Skeletal muscle satellite cell (primary cell): ENCODE measurements around the gene MPRIP.

ENCODE experiments used
- H3K27me3 ChIP-seq: 2 replicates; pipeline ENCODE4 v1.7.0; 2013; ENCODE audit warnings: low read length; ENCODE audit not compliant: control insufficient read depth, insufficient read depth
- H3K36me3 ChIP-seq: 2 replicates; pipeline ENCODE4 v1.7.0; 2013; ENCODE audit warnings: mild to moderate bottlenecking, control low read depth, low read length; ENCODE audit not compliant: insufficient read depth
- H3K4me1 ChIP-seq: 2 replicates; pipeline ENCODE4 v1.7.0; 2013; ENCODE audit warnings: low read length; ENCODE audit not compliant: control insufficient read depth, insufficient read depth
- H3K4me2 ChIP-seq: 2 replicates; pipeline ENCODE4 v1.7.0; 2013; ENCODE audit warnings: mild to moderate bottlenecking, low read length
- H3K4me3 ChIP-seq: 2 replicates; pipeline ENCODE4 v1.7.0; 2013; ENCODE audit warnings: low read length
- H3K9ac ChIP-seq: 2 replicates; pipeline ENCODE4 v1.7.0; 2013; ENCODE audit warnings: mild to moderate bottlenecking, low read depth, low read length, moderate library complexity
- H3K9me3 ChIP-seq: replicated peaks from 2 replicates; pipeline ENCODE4 v1.7.0; 2013; ENCODE audit warnings: mild to moderate bottlenecking, control low read depth, low read length

Gene MPRIP

DNA sequence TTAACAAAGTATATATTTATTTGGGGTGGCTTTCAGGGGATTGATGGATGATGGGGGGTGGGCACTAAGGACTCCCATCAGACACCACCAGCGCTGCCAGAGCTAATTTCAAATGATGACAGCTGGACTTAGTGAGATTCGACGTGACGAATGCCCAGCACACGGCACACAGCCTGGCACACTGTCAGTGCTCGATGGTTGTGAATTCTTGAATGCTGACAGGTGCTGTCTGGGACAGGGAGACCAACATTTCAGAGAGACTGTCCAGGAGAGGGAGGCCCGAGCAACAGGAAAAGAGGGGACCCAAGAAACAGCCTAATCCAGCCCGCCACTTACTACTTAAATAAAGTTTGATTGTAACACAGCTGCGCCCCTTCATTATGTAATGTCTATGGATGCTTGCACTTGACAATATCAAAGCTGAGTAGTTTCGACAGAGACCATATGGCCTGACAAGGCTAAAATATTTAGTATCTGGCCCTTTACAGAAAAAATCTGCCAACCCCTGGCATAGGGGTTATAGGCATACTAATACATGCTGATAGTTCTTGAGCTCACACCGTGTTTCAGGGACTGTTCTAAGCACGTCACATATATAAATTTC is 6.2 kb upstream of the MPRIP start:
- Histone ChIP-seq H3K36me3 (no peaks in the 10 kb centered on the region), H3K4me1 (peaks cover 63% of the 10 kb centered on the region), H3K27me3 (no peaks in the 10 kb centered on the region), H3K9ac (peak overlapping the region; percentile 59), H3K4me3 (no peak overlapping the region), H3K9me3 (no peaks in the 10 kb centered on the region), H3K4me2 (peak overlapping the region; percentile 49)

GRCh38 chr17:17036524-17036998 is 5.7 kb upstream of the MPRIP start:
- H3K9me3 ChIP-seq, result no peaks in the 10 kb centered on the region
- H3K4me1 ChIP-seq, result peaks cover 63% of the 10 kb centered on the region
- H3K36me3 ChIP-seq, result no peaks in the 10 kb centered on the region
- H3K27me3 ChIP-seq, result no peaks in the 10 kb centered on the region
- peak overlapping the region; percentile 49 for H3K4me2 ChIP-seq
- H3K4me3 ChIP-seq, result peak overlapping the region; percentile 3
- peak overlapping the region; percentile 59 for H3K9ac ChIP-seq

GRCh38 chr17:17039911-17040310 is 2.3 kb upstream of the MPRIP start:
- Histone ChIP-seq H3K27me3 (no peaks in the 10 kb centered on the region), H3K36me3 (peaks cover 2% of the 10 kb centered on the region), H3K9ac (no peak overlapping the region), H3K9me3 (no peaks in the 10 kb centered on the region), H3K4me3 (no peak overlapping the region), H3K4me2 (no peak overlapping the region), H3K4me1 (peaks cover 43% of the 10 kb centered on the region)

DNA sequence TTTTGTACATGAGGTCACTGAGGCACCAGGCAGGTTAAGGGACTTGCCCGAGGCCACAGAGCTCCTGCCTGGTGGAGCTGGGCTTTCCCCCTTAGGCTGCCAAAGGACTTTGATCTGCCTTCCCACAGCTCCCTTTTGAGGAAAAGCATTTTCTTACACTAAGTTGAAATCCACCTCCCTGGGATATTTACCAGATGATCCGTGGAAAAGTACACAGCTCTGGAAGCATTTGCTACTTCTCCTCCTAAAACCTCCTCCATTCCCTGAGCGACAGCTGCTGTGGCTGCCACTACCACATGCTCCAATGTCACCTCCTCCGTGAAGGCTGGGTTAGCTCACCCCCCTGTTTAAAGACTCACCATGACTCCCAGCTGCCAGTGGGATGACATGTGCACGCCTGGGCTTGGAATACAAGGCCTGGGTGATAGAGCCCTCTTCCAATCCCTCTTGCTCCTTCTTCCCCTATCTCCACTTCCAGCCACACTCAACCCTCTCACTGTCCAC is 1.2 kb upstream of the MPRIP start:
- Histone ChIP-seq H3K4me1 (peaks cover 44% of the 10 kb centered on the region), H3K27me3 (no peaks in the 10 kb centered on the region), H3K4me2 (peak overlapping the region; percentile 94), H3K36me3 (peaks cover 4% of the 10 kb centered on the region), H3K9ac (peak overlapping the region; percentile 62), H3K9me3 (no peaks in the 10 kb centered on the region), H3K4me3 (peak overlapping the region; percentile 78)

DNA sequence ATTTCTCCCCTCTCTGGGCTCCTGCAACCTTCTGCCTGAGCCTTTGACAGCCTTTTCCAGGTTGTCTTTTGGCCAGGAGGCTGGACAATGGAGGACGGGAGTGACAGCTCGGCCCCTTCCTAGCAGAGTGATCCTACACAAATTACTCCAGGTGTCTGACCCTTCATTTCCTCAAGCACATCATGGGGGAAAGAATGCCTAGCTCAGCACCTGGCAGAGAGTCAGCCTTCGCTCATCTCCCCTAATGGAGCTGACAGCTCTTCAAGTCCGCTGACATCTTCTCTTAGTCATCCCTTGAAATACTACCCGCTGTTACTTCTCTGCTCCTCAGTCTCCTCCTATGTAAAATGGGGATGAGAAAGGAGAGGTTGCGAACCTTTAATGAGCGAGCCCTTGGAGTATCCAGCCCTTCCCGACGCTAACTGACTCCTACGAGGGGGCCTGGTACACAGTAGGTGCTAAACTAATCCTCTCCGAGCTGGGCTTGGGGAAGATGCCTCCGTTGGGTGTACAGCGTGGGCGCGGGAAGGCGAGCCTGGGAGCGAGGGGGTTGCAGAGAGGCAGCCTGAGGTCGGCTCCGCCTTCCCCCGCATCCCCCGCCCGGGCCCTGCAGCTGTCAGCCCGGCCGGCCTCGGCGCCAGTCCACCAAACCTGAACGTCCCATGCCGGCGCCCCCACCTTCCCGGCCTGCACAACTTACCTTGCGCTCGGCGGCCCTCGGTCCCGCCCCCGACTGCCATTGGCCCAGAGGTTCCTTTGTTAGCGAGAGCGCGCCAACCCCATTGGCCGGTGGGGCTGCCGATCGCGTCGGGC is 480 bp upstream of the MPRIP start:
- H3K9me3 ChIP-seq, result no peaks in the 10 kb centered on the region
- peaks cover 6% of the 10 kb centered on the region for H3K36me3 ChIP-seq
- peak overlapping the region; percentile 94 for H3K4me2 ChIP-seq
- peaks cover 42% of the 10 kb centered on the region for H3K4me1 ChIP-seq
- H3K9ac ChIP-seq, result peak overlapping the region; percentile 62
- H3K4me3 ChIP-seq, result peak overlapping the region; percentile 78
- no peaks in the 10 kb centered on the region for H3K27me3 ChIP-seq

DNA sequence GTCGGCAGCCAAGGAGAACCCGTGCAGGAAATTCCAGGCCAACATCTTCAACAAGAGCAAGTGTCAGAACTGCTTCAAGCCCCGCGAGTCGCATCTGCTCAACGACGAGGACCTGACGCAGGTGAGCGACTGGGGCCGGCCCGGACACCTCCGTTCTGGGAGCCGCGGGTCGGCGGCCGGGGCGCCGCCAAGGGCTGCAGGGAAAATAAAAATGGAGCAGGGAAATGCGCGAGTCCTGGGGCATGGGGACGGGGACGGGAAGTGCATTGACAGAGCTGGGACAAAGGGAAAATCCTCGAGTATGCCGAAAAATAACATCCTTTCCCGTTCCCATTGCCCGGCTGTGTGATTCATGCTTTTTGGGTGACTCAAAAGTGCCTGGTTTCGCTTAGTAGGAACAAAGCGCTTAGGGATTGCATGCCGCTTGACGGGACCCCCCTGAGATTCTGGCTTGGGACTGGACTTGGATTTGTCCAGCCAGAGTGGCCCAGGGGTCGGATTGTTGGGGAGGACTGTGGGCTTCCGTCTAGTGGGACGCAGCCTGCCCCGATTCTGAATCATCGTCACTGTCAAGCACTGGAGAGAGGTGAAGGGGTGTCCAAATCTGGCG is 699 bp downstream of the MPRIP start:
- no peaks in the 10 kb centered on the region for H3K27me3 ChIP-seq
- H3K4me3 ChIP-seq, result peak overlapping the region; percentile 87
- peaks cover 11% of the 10 kb centered on the region for H3K36me3 ChIP-seq
- H3K9ac ChIP-seq, result peak overlapping the region; percentile 92
- H3K4me2 ChIP-seq, result peak overlapping the region; percentile 89
- H3K9me3 ChIP-seq, result no peaks in the 10 kb centered on the region
- peaks cover 42% of the 10 kb centered on the region for H3K4me1 ChIP-seq

DNA sequence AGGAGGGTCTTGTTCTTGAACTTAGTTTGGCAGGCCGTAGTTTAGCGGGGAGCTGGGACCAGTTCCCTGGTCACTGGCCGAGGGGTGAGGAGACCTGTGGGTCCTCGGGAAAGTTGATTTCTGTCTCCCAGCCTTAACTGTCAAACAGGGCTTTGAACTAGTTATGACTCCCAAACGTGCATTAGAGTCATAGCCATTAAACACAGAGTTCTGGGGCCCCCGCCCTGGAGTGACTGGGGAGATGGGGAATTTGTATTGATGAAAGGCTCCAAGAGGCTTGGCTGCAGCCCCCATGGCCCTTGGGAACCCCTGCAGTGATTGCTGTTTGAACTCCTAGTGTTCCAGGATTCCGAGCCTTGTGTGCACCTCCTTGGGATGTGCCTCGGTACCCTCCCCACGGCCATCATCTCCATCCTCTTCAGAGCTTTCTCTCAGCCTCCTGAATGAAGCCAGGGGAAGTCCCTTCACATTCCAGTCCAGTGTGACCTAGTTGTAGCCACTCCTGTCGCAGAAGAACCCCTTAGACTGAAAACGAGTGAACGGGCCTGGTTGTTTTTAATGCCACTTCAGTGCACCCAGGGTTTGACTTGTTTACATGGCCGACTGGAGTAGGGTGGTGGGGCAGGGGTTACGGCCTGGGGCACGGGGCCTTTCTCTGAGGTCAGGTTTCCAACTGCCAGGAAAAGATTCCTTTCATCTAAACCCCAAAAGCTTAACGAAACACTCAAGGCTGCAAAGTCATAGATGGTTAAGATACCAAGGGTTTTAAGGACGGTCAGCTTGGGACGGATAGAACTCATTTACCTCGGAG is 1.4 kb downstream of the MPRIP start:
- H3K4me1 ChIP-seq, result peaks cover 45% of the 10 kb centered on the region
- peak overlapping the region; percentile 89 for H3K4me2 ChIP-seq
- H3K9ac ChIP-seq, result peak overlapping the region; percentile 92
- no peaks in the 10 kb centered on the region for H3K27me3 ChIP-seq
- H3K4me3 ChIP-seq, result peak overlapping the region; percentile 87
- H3K36me3 ChIP-seq, result peaks cover 17% of the 10 kb centered on the region
- no peaks in the 10 kb centered on the region for H3K9me3 ChIP-seq

DNA sequence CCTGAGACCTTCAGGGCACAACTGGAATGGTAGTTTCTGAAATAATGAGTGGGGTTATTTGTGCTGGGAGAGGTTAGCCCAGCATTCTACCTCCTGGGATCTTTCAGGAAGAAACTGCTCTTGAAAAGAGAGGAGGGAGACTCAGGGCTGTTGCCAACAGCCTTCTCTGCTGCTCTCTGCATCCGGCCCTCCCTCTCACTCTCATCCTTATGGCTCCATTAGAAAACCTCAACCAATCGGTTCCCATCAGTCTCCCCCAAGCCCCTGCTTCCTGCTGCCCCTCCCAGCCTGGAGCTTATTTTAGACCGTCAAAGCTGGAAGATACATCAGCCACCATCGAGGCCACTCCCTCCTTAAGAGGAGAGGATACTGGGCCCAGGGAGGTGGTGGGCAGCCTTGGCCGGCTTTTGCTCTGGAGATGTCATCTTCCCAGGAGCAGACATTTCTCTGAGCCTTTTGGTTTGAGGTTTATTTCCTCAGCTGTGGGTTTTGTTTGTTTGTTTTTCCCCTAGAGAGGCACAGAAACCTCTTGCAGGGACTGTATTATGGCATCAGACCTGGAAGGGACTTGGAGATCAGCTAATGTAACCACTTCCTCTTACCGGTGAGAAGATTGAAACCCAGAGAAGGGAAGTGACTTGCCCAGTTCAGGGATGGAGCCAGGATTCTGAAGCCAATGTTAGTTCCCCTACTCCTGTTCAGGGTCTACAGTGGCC is 2.7 kb downstream of the MPRIP start:
- Histone ChIP-seq H3K4me3 (peak overlapping the region; percentile 87), H3K4me1 (peaks cover 51% of the 10 kb centered on the region), H3K27me3 (no peaks in the 10 kb centered on the region), H3K36me3 (peaks cover 26% of the 10 kb centered on the region), H3K9ac (peak overlapping the region; percentile 92), H3K4me2 (peak overlapping the region; percentile 89), H3K9me3 (no peaks in the 10 kb centered on the region)

GRCh38 chr17:17048106-17048505 is 5.8 kb downstream of the MPRIP start:
- no peak overlapping the region for H3K4me3 ChIP-seq
- peak overlapping the region; percentile 52 for H3K4me2 ChIP-seq
- H3K36me3 ChIP-seq, result peaks cover 42% of the 10 kb centered on the region
- no peaks in the 10 kb centered on the region for H3K9me3 ChIP-seq
- H3K27me3 ChIP-seq, result no peaks in the 10 kb centered on the region
- H3K9ac ChIP-seq, result no peak overlapping the region
- H3K4me1 ChIP-seq, result peaks cover 68% of the 10 kb centered on the region

- H3K4me1 ChIP-seq, result peaks cover 82% of the 10 kb centered on the region
- H3K4me2 ChIP-seq, result peak overlapping the region; percentile 50
- H3K27me3 ChIP-seq, result no peaks in the 10 kb centered on the region
- H3K4me3 ChIP-seq, result no peak overlapping the region
- peaks cover 54% of the 10 kb centered on the region for H3K36me3 ChIP-seq
- H3K9ac ChIP-seq, result no peak overlapping the region
- no peaks in the 10 kb centered on the region for H3K9me3 ChIP-seq
Observed at GRCh38 chr17:17050346-17051345, 8.4 kb downstream of the MPRIP start.
